HG02759 (cell line): ENCODE measurements around the gene APEH.
A peak's percentile ranks its signal among the peaks of the same experiment; 100 is the strongest.

Source experiments
- ATAC-seq: cut with Tn5 transposase; IDR thresholded peaks from one replicate; pipeline ENCODE4 v1.9.1; 2021; ENCODE audit warnings: mild to moderate bottlenecking, moderate library complexity; ENCODE audit not compliant: unreplicated experiment

APEH gene

GRCh38 chr3:49723628-49724551 is 49.7 kb downstream of the APEH start, which contains the start of gene GMPPB:
Gene GMPPB (minus strand): TSS chr3:49723951. CDS start chr3:49723726, 225 bp downstream.
- ATAC-seq, result peak; percentile 86

GRCh38 chr3:49724586-49724985 is 50.4 kb downstream of the APEH start:
- no peak for ATAC-seq

- ATAC-seq, result no peak
Observed at GRCh38 chr3:49725906-49726681, 51.9 kb downstream of the APEH start.

GRCh38 chr3:49727154-49727923 is 53.2 kb downstream of the APEH start:
- no peak for ATAC-seq

GRCh38 chr3:49727924-49728361 is 53.8 kb downstream of the APEH start:
- ATAC-seq, result no peak

GRCh38 chr3:49729966-49730609 is 55.9 kb downstream of the APEH start:
- ATAC-seq, result no peak

- no peak for ATAC-seq
Observed at GRCh38 chr3:49732597-49732996, 58.4 kb downstream of the APEH start.

GRCh38 chr3:49733551-49733950 is 59.4 kb downstream of the APEH start:
- no peak for ATAC-seq
